ENCODE measurements around the gene DDX27.

The DDX27 gene

GRCh38 chr20:49252556-49253350 is 33.5 kb downstream of the DDX27 start:
- no peak for DNase-seq

DNA sequence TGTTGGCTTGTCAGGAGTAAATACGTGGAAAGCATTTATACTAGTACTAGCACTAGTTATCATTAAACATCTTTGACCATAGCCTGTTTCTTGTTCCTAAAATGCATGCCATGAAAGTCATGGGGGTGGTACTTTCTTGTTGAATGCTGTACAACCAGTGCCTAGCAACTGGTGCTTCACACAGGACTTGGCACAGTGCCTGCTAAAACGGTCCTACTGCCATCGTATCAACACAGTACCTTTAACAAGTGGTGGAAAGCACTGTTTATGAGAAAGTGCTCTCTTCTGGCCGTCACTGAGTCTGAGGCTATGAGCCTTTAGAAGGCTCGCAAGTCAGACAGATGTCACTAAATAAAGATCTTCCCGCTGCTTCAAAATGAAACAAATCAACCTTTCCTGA is 37.0 kb downstream of the DDX27 start:
- no peak for DNase-seq

DNA sequence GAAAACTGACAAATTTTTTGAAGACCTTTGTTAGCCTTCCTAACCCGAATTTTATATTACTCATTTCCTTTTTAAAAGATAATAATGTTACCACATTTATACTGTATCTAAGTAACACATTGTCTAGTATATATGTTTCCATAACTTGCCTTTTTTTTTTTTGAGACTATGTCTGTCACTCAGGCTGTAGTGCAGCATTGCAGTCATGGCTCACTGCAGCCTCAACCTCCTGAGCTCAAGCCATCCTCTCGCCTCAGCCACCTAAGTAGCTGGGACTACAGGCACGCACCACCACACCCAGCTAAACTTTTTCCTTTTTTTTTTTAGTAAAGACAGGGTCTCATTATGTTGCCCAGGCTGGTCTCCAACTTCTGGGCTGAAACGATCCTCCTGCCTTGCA is 40.1 kb downstream of the DDX27 start:
- DNase-seq = no peak

DNA sequence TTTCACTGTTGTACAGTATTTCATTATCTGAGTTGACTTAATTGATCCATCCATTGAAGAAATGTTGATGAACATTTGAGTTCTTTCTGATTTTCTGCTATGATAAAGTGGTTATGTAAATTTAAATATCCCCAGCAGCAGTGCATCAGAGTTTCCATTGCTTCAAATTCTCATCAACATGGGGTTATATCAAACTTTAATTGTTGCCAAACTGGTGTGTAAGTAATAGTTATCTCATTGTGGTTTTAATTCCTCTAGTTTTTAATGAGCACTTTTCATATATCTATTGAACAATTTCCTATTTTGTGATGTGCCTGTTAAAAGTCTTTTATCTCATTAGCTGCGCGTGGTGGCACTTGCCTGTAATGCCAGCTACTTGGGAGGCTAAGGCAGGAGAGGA is 40.6 kb downstream of the DDX27 start:
- no peak for DNase-seq

- DNase-seq = no peak
These were observed 41.0 kb downstream of the DDX27 start for GRCh38 chr20:49260218-49260617.

GRCh38 chr20:49261173-49261572 is 42.0 kb downstream of the DDX27 start:
- DNase-seq = no peak

GRCh38 chr20:49262444-49262843 is 43.2 kb downstream of the DDX27 start:
- DNase-seq = no peak

GRCh38 chr20:49267327-49267726 is 48.1 kb downstream of the DDX27 start:
- no peak for DNase-seq

- no peak for DNase-seq
These were observed 49.6 kb downstream of the DDX27 start for GRCh38 chr20:49268600-49269365.

DNA sequence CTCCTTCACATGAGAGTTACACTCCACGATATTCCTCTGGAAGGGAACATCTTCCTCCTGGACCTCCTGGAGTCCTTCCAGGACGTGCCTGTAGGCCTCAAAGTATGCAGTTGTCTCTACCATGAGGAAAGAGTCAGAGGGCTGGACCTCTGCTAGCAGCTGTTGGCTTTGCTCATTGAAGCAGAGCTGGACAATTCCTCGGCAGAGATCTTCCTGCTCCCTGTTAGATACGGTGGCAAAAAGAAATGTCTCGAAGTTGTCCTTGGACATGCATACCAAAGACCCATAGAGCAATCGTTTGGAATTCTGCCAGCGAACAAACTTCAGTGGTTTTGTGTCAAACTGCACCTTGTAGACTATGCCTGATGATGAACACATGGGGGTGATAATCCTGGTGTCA is 51.0 kb downstream of the DDX27 start:
- DNase-seq = no peak

DNA sequence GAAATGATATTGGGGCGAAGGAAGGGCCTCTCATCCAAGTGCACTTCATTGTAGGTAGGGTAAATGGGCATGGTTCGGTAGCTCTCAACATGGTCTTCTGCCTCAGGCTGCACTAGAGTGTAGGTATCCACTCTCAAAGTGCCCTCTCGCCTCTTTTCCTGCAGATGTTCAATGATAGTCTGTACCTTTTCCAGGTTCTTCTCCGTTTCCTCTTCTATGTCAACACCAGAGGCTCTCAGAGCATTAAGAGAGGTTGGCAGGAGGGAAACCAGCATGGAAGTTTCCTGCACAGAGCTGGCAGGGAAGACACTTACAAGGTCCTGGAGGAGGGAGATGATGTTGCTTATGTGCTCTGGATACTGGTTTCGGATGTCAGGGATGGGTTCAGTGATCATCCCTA is 51.5 kb downstream of the DDX27 start:
- DNase-seq = no peak

- DNase-seq = no peak
These were observed 53.4 kb downstream of the DDX27 start for GRCh38 chr20:49272654-49273053.

- DNase-seq = no peak
These were observed 54.6 kb downstream of the DDX27 start for GRCh38 chr20:49273696-49274277.

DNA sequence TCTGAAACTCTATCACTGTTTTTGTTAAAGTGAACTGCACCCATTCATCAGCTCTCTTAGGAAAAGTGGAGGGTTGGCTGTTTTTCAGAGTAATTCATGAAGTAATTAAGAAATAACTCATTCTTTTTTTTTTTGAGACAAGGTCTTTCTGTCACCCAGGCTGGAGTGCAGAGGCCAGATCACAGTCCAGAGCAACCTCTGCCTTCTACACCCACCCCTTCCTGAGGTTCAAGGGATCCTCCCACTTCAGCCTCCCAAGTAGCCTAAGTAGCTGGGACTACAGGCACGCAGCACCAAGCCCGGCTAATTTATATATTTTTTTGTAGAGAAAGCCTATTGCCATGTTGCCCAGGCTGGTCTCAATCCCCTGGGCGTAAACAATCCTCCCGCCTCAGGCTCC is 56.0 kb downstream of the DDX27 start:
- no peak for DNase-seq

- DNase-seq = no peak
These were observed 56.4 kb downstream of the DDX27 start for GRCh38 chr20:49275636-49276035.

GRCh38 chr20:49276161-49276960 is 57.1 kb downstream of the DDX27 start:
- peak; percentile 23 for DNase-seq

DNA sequence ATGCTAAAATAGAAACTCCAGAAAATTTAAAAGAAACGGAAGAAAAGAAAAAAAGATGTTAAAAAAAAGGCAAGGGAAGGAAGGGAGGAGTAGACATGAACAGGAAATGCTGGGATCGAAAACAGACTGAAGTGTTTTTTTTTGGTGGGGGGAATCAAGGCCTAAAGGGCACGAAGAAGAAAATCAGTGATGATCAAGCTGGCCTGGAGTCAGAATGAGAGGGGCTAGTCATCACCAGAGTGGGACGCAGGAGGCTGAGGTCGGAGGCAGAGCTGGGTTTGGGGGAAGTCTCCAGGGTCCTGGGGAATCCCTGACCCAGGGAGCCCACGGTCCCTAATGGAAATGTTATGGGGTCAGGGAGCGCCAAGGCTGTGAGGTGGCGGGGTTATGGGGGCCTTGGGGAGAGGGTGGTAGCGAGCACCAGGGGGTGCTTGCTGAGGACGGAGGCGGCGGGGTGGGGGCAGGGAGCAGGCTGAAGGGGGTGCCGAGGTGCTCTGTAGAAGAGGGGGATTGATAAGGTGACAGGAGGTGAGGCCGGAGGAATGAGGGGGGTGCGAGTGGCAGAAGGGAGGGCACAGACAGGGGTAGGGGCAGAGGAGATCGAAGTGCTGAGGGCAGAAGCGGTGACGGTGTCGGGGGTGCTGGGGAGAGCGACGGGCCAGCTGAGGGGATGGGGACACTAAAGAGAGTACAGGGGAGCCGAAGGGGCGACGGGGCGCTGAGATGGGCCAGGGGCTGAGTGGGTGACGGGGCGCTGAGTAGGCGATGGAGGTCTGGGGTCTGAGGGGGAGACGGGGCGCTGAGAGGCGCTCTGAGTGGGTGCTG is 58.0 kb downstream of the DDX27 start:
- DNase-seq = peak; percentile 15

DNA sequence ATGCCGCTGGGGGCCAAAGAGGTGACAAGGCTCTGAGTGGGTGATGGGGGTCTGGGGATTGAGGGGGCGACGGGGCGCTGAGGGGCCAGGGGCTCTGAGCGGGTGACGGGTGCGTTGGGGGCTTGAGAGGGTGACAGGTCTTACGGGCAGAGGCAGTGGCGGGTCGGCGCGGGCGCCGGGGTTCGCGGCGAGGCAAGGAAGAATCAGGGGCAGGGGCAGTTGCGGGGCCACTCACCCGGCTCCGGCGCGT is 58.5 kb downstream of the DDX27 start:
- no peak for DNase-seq

GRCh38 chr20:49278036-49278817 is 59.0 kb downstream of the DDX27 start, which contains the start of gene ZNFX1:
ZNFX1 (minus strand) TSS chr20:49278057; CDS start chr20:49275839, 2,218 bp downstream.
- peak; percentile 99 for DNase-seq

DNA sequence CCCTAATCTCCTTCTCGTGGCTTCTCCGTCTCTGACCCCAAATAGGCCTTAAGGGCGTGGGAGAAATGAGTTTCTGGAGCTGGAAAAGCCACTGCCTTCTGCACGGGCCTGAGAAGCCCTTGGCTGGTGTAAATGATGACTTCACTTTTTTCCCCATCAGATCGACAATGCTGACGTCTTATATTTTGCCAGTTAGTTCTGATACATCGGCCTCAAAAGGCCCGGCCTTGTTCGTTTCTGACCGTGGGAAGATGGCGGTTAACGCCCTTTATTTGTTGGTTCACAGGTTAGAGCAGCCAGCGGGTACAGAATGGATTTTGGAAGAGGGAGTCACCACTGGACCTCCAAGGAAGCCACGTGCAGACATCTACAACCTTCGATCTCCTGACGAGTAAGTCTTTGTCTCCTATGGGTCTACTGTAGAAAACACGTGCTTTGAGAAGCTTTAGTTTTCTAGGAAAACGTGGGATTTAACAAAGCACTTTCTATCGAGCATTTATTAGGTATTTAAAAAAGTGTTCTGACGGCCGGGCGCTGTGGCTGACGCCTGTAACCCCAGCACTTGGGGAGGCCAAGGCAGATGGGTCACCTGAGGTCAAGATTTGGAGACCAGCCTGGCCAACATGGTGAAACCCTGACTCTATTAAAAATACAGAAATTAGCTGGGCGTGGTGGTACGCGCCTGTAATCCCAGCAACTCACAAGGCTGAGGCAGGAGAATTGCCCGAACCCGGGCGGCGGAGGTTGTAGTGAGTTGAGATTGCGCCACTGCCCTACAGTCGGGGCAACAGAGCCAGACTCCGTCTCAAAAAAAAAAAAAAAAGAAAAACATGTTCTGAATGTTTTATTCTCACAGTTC is 59.8 kb downstream of the DDX27 start:
- DNase-seq = no peak

Measured in retina (tissue), 1 donor.